Measurements from ENCODE around the gene CCS.

The CCS gene

DNA sequence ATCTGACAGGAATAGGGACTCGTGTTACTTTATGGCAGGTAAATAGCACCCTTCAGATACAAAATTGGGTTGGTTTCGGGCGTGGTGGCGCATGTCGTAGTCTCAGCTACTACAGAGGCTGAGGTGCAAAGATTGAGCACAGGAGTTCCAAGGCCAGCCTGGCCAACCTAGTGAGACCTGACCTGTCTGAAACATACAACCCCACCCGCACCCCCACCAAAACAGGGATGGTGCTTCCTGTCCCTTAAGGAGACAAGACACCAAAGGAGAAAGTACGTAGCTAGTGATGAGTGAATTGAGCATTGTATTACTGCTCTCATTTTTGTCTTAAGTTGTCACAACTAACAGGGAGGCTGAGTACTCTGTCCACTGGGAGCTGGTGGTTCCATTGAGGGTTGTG, 59.7 kb downstream of the CCS start:
- no peak overlapping the region for H3K4me3 ChIP-seq (ENCODE audit: low read length)
- DNase-seq (ENCODE audit: low read depth), result no peak
- TF ChIP-seq, protein P1, sequence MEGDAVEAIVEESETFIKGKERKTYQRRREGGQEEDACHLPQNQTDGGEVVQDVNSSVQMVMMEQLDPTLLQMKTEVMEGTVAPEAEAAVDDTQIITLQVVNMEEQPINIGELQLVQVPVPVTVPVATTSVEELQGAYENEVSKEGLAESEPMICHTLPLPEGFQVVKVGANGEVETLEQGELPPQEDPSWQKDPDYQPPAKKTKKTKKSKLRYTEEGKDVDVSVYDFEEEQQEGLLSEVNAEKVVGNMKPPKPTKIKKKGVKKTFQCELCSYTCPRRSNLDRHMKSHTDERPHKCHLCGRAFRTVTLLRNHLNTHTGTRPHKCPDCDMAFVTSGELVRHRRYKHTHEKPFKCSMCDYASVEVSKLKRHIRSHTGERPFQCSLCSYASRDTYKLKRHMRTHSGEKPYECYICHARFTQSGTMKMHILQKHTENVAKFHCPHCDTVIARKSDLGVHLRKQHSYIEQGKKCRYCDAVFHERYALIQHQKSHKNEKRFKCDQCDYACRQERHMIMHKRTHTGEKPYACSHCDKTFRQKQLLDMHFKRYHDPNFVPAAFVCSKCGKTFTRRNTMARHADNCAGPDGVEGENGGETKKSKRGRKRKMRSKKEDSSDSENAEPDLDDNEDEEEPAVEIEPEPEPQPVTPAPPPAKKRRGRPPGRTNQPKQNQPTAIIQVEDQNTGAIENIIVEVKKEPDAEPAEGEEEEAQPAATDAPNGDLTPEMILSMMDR (IDR thresholded peaks at IDR 0.05; ENCODE audit: insufficient read depth, low read depth, low read length, missing control alignments), result no peak

DNA sequence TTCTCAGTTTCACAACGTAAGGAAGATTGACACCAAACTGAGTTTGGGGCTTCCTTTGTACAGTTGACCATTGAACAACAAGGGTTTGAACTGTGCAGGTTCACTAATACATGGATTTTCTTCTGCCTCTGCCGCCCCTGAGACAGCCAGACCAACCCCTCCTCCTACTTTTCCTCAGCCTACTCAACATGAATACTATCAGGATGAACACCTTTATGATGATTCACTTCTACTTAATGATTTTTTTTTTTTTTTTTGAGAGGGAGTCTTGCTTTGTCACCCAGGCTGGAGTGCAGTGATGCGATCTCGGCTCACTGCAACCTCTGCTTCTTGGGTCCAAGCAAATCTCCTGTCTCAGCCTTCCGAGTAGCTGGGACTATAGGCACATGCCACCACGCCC, 60.1 kb downstream of the CCS start:
- H3K4me3 ChIP-seq (ENCODE audit: low read length), result no peak overlapping the region
- TF ChIP-seq, protein P1 (IDR thresholded peaks at IDR 0.05; ENCODE audit: insufficient read depth, low read depth, low read length, missing control alignments), result no peak
- DNase-seq (ENCODE audit: low read depth), result peak; percentile 59

All from epithelial cell of esophagus (primary cell).